Stimulated activated CD4-positive, alpha-beta T cell treated with anti-CD3 and anti-CD28 coated beads, Interleukin-2, amount 100 ng/mL, for 4 hours (primary cell): ENCODE results near the gene ACAP1.

ENCODE experiments used
- DNase-seq: peaks from one replicate; pipeline ENCODE4 v3.0.0-alpha.2; 2020; ENCODE audit warnings: low read depth

The ACAP1 gene

DNA sequence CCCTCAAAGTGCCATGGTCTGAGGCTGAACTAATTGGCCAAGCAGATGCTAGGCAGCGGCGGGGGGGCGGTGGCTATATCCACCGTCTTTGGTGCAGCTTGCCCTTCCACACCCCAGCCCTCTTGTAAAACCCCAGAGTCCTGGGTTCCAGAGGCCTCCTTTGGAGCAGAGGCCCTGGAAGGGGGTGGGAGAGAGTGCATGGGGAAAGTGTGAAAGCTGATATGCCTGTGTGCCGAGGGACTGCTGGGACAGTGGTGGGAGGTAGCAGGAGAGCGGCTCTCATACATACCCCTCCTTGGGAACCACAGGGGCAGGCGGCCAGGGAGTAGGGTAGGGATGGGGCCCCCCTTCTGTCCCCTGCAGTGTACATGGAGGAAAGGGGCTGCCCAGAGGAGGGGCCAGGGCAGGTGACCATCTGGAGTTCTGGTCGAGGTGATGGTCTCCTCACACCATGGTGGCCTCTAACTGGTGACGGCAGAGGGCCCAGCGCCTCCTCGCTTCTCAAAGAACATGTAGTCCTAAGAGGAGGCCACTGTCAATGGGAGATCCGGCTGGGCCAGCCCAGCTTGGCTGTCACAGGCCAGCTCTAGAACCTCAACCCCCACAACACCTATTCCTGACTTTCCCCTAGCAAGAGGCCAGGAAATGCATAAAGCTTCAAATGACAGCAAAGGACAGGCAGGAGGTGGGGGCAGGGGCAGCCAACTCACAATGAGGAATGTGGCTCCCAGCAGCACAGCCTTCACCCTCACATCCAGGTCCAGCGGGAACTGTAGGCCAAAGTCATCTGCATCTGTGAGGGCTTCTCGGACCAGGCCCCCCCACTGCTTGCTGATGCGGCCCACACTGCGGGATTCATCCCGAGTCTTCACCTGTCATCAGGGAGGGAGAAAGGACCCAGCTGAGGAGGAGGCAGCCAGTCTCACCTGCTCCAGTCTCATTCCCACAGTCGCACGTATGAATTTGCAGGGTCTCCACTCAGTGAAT, 53.9 kb downstream of the ACAP1 start:
- no peak for DNase-seq

DNA sequence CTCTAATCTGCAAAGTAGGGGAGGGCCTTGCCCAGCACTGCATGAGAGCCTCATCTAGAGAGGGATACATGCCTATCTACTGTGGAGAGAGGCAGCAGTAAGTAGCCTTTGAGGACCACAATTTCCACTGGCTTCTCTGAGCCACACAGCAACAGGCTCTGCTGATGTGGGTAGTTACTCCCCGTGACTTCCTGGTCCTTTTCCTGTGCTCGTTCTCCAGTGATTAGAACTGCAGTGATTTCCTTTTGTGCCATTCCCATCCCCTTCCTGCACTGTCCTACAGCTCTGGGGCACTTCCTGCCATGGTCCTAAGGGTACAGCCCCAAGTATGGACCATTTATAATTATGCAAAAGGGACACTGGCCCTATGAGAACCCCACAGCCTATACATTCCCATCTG, 55.0 kb downstream of the ACAP1 start:
- no peak for DNase-seq

DNA sequence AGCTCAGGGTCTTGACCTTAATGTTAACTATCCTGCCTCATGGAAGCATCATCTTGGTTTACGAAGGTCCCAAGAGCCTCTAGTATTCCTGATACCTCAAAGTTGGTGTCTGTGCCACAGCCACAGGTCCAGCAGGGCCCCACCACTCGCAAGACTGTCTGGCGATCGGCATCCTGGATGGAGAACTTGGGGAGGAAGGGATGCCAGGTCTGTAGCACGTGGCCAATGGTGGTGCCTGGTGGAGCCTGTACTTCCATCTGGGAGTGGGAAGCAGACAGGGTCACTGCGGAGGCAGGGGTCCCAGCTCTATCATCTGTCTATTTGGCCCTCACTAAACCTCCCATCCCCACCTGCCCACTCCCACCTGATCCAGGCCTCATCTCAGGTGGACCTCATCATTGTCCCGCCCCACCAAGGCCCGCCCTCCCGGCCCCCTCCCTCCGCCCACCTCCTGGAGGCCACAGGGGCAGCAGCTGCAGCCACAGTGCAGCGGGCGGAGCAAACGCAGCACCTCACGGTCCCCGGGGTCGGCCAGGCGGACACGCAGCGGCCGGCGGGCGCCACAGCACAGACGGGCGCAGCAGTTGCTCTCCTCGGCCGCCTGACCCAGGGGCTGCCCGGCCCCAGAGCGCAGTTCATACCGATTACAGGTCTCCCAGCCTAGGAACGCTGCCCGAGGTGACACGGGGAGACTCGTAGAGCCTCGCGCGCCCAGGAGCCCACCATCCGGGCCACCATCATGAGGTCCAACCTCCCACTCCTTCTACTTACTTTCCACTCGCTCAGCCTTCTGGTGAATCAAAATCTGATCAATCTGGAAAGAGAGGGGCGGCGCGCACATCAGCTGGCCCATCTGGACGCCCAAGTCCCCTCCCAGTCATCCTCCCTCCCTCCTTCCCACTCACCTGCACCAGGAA, 56.6 kb downstream of the ACAP1 start:
- DNase-seq = no peak

DNA sequence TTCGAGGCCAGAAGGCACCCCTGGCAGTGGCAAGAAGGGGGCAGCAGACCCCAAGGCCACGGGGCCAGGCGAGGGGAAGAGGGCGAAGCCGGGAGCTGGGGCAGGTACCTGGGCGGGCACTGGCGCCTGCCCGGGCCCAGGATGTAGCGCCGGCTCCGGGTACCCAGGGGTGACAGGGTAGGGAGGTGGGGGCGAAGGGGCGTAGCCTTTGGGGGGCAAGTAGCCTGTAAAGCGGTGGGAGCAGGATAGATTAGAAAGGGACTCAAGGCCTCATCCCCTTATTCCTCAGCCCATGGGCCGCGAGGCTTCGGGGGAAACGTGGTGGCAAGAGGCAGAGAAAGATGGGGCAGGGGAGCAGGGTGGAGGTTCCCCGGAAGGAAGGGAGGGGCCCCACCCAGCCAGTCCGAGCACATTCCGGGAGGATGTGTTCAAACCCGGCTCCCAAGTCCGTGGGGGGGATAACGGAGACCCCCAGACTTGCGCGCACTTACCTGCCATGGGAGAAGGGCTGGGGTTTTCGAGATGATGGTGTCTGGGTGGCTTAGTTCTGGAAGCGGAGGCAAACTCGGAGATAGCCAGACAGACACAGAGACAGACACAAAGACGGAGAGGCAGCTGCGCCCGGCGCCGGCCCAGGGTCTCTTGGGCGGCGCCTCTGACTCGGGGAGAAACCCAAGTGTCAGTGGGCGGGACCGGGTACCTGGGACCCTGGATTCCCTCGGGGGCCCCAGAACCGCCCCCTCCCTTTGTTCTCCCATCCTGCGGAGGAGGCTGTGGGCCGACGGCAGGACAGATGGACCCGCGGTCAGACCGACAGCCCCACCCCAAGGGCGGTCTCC, 57.5 kb downstream of the ACAP1 start:
- peak; percentile 42 for DNase-seq

DNA sequence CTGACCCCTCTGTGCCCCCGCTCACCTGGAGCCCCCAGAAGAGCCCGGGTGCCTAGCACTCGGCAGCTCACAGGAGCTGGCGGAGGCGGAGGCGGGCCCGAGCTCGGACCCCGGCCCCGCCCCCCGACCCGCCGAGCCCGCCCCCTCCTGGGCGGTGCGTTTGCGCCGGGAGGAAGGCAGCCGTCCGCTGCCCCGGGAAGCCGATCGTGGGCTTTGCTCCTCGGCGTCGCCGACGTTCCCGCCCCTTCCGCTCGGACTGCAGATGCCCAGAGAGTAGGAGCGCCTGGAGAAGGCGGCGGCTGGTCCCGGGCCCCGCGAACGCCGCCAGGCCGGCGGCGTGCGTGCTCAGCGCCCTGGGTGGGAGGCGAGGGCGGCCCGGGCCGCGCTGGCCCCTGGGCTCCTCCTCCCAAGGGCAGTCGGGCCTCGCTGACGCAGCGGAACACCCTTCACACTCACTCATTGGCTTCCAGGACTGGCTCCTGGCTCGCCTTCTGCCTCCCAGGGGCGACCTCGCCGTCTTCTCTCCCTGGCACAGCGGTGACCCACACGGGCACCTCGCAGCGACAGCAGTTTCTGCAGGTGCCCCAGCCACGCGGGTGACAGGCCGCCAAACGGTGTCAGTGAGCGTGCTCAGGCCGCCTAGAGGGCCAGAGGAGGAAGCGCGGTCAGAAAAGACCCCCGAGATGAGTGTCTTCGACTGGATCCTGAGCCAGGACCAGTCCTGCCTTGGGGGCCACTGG, 58.3 kb downstream of the ACAP1 start, which contains the start of gene PLSCR3:
PLSCR3 (minus strand) TSS at position 74 of the 740 bp plus-strand sequence. CDS start 415 bp downstream, outside the sequence.
- DNase-seq = peak; percentile 67

DNA sequence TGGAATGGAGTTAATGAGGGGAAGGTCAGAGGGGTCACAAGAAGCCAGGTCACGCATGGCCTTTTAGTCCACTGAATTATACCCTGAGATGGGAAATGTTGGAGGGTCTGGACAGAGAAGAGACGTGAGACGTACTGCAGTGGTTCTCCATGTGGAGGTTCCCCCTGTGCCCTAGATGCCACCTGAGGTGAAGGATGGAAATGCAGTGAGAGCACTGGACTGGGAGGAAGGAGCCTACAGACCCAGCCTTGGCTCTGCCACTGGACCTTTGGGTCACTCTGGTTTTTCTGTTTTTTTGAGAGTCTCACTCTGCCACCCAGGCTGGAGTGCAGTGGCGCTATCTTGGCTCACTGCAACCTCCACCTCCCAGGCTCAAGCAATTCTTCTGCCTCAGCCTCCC, 59.8 kb downstream of the ACAP1 start:
- no peak for DNase-seq

DNA sequence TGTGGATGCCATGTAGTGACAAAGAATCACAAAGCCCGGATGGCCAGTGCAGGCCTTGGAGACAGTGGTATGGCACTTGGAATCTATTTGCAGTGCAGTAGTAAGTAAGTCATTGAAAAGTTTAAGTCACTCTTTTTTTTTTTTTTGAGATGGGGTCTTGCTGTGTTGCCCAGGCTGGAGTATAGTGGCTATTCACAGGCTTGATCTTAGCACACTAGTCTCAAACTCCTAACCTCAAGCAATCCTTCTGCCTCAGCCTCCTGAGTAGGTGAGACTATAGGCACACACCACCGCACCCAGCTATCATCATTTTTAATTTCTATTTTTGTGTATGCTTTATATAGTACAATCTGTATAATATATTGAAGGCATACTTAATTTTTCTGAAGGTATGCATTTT, 62.3 kb downstream of the ACAP1 start:
- DNase-seq = no peak
